GM19351 (cell line): ENCODE data around the gene MED16.

Source experiments
- ATAC-seq: cut with Tn5 transposase; IDR thresholded peaks from one replicate; pipeline ENCODE4 v1.9.1; 2021; ENCODE audit warnings: mild to moderate bottlenecking, moderate library complexity; ENCODE audit not compliant: unreplicated experiment

MED16 gene, protein sequence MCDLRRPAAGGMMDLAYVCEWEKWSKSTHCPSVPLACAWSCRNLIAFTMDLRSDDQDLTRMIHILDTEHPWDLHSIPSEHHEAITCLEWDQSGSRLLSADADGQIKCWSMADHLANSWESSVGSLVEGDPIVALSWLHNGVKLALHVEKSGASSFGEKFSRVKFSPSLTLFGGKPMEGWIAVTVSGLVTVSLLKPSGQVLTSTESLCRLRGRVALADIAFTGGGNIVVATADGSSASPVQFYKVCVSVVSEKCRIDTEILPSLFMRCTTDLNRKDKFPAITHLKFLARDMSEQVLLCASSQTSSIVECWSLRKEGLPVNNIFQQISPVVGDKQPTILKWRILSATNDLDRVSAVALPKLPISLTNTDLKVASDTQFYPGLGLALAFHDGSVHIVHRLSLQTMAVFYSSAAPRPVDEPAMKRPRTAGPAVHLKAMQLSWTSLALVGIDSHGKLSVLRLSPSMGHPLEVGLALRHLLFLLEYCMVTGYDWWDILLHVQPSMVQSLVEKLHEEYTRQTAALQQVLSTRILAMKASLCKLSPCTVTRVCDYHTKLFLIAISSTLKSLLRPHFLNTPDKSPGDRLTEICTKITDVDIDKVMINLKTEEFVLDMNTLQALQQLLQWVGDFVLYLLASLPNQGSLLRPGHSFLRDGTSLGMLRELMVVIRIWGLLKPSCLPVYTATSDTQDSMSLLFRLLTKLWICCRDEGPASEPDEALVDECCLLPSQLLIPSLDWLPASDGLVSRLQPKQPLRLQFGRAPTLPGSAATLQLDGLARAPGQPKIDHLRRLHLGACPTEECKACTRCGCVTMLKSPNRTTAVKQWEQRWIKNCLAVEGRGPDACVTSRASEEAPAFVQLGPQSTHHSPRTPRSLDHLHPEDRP

DNA sequence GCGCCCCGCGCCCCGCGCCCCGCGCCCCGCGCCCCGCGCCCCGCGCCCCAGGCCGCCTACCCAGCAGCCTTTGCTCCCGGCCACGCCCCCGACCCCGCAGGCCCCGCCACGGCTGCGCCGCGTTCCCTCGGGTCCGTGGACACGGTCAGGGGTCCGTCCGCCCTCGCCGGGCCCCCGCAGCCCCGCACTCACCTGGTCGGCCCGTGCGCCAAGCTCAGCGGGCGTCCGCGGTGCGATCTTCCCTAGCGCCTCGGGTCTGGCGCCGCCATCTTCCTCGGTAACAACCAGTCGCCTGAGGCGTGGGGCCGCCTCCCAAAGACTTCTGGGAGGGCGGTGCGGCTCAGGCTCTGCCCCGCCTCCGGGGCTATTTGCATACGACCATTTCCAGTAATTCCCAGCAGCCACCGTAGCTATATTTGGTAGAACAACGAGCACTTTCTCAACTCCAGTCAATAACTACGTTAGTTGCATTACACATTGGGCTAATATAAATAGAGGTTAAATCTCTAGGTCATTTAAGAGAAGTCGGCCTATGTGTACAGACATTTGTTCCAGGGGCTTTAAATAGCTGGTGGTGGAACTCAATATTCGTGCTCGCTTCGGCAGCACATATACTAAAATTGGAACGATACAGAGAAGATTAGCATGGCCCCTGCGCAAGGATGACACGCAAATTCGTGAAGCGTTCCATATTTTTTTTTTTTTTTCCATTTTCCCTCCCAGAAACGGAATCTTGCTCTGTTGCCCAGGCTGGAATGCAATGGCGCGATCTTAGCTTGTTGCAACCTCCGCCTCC is at the start of gene MED16, which contains the start of gene RNU6-9:
TSS of gene MED16 (minus strand) at position 294 of the 796 bp plus-strand sequence. CDS start 2,056 bp downstream, outside the sequence.
TSS of gene RNU6-9 (plus strand) at position 591 of the 796 bp plus-strand sequence.
- ATAC-seq = peak; percentile 85

DNA sequence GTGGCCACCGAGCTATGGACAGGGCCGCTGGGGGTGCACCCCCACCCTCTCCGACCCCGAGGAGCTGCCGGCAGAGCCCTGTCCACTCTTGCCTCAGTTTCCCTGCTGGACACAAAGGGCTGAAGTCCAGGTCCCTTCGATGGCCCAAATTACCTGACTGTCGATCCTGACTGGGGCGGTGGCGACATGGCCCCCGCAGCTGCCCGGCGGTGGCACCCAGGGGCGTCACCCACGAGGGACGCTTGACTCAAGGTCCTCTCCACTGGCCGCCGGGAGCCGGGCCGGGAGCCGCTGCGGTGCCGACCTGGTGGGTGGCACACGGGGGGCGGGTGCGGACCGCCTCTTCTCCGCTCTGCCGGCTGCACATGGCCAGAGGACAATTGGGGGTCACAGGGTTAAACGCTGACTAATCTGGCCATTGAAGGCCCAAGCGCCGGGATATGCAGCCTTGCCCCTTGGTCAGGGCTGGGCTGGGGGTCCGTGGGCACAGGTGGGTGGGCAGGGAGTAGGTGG is 49.2 kb upstream of the MED16 start:
- ATAC-seq = no peak

DNA sequence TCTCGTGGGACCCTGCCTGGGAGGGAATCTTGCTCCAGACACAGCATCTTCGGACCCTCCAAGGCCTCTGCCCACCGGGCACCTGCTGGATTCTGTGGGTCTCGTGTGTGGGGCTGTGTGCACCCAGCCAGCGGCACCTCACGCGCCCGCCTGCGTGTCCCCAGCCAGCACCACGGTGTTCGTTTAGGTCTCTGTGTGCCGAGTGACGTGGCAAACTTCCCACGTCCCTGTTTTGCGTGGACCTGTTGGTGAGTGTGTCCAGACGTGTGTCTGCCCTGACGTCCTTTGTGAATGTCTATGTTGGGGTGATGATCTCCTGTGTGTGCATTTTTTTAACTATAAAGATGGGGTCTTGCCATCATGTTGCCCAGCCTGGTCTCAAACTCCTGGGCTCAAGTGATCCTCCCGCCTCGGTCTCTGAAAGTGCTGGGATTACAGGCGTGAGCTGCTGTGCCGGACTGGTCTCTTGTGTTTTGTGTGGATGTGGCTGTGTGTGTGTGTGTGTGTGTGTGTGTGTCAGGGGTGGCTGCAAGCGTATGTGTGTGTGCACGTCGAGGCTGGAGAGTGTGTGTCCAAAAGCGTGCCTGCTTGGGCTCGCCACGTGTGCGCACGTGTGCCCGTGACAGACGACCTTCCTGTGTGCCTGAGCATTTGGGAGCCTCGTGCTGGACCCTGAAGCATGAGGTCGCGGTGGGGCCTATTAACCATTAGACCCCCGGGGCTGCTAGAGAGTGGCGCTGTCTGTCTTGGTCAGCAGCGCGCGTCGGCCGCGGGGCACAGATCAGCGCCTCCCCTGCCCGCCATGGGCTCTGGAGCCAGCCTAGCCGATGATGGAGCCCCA is 48.5 kb upstream of the MED16 start:
- ATAC-seq = no peak

DNA sequence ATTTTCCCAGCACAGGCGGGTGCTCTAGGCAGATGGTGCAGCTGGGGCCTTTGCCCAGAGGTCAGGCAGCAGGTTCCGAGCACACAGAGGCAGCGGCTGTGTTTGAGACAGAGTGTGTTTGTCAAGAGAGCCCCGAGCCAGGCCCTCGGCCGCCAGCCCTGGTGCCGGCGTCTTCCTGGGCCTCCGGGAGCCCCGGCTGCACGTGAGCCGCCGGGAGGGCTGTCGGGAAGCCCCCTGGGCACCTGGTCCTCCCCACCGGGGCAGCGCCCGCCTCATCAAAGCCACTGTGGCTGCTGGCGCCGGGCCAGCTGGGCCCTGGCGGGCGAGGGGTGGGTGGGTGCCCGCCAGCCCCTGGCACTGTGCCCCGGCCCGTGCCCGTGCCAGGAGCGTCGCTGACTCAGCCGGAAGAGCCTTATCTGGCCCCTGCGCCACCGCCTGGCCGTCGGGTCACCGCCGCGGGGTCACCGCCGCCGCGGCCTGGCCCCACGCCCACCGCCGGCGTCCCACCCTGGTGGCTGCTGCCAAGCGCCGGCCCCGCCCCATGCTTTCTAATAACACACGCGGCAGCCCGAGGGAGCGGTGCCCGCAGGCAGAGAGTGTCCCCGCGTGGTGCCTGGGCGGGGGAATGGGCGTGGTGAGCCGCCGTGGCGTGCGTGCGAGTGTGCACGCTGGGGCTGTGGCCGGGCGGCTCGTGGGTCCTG is 47.8 kb upstream of the MED16 start:
- ATAC-seq = no peak

DNA sequence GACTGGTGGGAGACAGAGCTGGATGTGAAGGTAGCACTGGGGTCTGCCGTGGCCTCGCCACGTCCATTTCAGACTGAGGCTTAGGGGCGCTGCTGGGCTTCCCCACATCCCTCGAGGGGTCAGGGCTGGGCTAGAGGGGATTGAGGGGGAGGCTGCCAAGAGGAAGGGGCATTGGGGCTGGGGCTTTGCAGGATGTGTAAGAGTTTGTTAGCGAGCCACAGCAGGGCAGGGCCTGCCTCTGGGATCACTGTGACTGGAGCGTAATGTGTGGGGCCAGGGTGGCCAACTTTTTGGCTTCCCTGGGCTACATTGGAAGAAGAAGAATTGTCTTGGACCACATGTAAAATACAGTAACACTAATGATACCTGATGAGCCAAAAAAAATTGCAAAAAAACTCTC is 46.9 kb upstream of the MED16 start:
- ATAC-seq = no peak

DNA sequence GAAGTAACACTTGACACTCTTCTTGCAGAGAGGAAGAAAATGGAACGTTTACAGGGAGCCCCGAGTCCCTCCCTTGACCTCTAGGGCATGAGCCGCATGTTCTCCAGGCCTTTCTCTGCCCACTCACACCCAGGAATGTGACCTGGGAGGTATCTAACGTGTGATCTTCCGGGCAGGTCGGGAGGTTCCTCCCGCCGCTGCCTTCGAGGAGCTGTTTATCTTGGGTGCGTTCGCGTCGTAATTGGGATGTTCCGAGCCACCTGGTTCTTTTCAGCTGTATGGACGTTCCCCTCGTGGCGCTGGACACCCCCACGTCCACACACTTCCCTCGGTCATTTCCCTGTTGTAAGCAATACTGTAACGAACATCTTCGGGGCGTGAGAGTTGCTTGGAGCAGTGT is 46.5 kb upstream of the MED16 start:
- no peak for ATAC-seq

DNA sequence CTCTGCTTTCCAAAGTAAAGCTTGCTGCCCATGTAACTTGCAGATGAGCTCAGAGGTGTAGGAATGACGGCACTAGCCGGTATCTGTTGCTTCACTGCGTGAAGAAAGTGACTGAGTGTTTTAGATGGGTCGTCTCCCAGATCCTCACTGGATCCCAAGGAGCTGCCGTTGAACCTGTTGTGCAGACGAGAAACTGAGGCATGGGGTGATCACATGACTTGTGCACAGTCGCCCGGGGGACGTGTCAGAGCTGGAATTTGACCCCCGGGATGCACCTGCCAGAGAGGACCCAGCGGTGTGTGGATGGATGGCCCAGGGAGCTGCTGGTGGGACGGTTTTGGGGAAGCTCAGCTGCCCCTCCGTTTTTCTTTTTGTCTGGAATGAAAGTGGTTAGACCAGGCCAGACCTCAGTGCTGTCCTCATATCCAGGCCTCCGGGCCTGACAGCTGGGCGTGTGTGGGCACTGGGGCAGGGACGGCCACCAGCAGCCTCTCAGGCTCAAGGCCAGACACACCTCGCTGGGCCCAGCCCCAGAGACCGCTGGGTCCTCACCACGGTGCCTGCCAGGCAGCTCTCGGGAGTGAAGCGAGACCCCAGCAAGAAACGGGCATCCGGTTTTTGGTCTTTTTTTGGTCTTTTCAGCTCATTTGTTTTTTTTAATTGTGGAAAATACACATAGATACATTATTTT is 45.4 kb upstream of the MED16 start:
- ATAC-seq = no peak

DNA sequence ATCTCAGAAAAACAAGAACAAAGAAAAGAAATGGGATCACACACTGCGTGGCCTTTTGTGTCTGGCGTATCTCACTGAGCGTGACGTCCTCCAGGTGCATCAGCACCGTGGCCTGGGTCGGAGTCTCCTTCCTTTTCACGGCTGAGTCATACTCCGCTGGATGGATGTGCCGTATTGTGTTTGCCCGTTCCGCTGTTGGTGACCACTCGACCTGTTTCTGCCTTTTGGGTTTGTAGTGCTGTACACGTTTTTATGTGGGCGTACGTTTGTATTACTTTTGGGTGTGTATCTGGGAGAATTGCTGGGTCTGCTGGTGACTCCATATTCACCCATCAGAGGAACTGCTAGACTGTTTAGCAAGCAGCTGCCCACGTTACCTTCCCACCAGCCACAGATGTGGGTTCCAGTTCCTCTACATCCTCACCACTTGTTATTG is 44.3 kb upstream of the MED16 start:
- ATAC-seq = no peak

DNA sequence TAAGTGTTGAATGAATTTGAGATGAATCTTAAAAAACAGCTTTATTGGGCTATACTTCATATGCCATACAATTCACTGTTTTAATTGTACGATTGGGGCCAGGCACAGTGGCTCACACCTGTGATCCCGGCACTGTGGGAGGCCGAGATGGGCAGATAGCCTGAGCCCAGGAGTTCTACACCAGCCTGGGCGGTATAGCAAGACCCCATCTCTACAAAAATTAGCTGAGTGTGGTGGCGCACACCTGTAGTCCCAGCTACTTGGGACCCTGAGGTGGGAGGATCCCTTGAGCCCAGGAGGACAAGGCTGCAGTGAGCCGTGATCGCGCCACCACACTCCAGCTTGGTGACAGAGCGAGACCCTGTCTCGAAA is 43.2 kb upstream of the MED16 start:
- no peak for ATAC-seq

DNA sequence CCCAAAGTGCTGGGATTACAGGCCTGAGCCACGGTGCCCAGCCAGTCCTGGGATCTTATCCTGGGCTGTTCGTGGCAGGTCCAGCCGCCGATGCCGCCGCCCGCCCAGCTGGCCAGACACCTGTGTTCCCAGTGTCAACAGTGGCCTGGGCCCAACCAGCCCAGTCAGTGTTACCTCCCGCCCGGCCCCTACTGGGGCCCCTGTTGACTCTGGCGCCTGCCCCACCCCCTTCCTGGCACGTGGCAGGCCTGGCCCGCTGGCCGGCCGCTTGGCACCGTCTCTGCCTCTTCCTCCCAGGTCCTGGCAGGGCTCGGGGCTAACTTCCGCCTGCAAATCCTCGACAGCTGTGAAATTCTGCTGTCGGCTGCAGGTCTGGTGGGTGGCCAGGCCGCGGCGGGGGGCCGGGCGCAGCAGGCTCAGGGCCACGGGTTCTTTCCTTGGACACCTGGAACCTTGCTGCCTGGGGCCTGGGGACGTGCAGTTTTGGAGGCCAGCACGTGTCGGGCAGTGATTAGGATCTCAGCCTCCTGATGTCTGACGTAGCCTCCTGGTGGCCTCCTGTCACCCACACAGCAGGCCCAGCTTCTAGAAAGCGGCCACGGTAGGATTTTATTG is 42.0 kb upstream of the MED16 start:
- ATAC-seq = no peak

DNA sequence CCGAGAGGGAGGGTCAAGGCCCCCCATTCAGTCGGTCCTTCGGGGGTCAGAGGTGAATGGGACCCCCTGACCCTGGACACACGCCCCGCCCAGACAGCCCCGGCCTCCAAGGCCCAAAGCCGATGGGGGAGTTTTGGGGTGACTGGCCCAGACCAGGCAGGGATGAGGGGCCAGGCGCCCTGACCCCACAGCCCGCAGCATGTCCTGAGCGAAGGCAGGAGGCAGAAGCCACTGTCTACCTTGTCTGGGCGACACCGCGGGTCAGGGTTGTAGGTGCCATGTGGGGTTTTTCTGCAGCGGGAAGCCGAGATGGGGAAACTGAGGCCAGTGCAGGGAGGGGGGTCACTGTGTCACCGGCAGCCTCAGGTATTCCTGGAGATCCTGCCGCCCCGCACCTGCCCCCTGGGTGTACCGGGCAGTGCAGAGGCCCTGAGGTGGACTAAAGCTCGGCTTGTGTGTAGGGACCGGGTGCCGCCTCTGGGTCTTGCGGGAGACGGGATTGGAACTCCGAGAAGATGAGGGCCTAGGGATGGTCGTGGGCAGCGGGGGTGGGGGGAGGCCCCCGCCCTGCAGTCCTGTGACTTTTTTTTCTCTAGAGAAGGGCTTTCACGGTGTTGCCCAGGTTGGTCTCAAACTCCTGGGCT is 41.3 kb upstream of the MED16 start:
- no peak for ATAC-seq

DNA sequence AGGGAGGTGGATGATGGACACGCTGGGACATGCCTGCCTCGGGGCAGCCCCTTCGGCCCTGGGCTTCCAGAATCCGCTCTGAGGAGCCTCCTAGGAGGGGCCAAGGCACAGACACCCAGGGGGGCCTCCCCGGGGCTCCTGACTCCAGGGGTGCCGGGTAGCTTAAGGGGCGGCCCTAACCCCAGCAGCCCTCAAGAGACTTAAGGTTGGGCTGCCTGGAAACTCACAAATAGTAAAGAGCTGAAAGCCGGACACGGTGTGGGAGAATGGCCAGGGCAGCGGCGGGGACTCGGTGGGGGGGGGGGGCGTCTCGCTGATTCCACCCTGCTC is 40.5 kb upstream of the MED16 start:
- ATAC-seq = no peak

DNA sequence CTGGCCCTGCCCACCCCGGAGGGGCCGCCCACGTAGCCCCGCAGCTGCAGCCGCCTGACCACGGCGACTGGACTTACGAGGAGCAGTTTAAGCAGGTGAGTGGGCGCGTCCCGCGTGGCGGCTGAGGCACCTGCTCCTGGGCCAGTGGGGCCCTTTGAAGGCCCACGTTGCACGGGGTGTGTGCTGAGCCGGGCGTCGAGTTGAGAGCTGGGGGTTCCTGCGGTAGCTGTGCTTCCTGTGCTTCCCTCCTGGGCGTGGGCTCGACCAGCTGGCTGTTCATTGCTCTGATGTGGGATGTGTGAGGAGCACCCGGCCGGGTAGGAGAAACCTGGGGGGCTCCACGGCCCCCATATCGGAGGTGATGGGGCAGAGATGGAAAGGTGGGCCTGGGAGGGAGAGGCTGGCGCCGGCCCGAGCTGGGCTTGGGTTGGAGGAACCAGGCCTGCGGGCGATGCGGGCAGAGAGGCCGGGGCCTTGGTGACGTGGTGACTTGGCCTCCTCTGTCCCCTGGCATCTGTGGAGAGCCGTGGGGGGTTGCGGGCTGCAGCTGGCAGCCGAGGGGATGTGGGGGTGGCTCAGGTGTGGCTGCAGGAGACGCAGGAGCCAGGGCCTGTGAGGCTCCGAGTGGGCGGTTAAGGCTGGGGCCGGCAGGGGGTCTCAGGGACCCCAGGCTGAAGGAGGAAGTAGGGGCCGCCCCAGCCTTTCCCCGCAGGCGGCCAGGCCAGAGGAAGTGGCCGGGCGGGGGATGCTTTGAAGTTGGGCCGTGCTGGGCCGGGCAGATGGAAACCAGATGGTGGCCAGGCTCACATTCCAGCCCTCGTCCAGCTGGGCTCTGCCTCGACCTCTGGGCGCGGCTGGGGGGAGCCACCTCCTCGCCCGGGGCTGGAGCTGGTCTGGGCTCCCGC is 39.9 kb upstream of the MED16 start:
- ATAC-seq = no peak

DNA sequence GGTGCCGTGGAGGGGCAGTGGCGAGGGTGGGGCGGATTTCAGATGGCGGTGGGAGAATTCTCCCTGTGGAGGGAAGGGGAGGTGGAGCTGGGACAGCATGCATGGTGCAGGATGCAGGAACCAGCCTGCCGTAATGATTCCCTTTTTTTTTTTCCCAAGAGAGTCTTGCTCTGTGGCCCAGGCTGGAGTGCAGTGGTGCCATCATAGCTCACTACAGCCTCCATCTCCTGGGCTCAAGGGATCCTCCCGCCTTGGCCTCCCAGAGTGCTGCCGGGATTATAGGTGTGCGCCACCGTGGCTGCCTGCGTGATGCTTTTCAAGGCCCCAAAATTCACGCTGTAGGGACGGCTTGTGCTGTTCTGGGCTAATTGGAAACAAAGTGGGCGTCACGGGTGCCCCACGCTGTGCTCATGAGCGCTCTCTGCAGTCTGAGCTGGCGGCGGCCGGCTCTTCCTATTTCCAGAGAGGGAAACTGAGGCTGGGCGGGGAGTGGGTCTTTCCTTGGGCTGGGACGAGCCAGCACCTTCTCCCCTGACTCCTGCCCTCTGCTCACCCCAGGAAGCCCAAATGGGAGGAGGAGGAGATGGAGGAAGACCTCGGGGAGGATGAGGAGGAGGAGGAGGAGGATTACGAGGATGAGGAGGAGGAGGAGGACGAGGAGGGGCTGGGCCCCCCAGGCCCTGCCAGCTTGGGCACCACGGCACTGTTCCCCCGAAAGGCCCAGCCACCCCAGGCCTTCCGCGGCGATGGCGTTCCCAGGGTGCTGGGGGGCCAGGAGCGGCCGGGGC is 39.1 kb upstream of the MED16 start:
- no peak for ATAC-seq

DNA sequence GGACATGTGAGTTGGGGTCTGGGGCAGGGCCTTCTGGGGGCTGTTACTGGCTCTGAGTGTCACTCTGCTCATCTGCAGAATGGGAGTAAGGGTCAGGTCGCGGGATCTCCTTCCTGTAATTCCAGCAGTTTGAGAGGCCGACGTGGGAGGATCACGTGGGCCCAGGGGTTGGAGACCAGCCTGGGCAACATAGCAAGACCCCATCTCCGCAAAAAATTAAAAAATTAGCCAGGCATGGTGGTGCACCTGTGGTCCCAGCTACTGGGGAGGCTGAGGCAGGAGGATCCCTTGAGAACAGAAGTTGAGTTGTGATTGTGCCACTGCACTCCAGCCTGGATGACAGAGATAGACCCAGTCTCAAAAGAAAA is 36.9 kb upstream of the MED16 start:
- ATAC-seq = no peak

DNA sequence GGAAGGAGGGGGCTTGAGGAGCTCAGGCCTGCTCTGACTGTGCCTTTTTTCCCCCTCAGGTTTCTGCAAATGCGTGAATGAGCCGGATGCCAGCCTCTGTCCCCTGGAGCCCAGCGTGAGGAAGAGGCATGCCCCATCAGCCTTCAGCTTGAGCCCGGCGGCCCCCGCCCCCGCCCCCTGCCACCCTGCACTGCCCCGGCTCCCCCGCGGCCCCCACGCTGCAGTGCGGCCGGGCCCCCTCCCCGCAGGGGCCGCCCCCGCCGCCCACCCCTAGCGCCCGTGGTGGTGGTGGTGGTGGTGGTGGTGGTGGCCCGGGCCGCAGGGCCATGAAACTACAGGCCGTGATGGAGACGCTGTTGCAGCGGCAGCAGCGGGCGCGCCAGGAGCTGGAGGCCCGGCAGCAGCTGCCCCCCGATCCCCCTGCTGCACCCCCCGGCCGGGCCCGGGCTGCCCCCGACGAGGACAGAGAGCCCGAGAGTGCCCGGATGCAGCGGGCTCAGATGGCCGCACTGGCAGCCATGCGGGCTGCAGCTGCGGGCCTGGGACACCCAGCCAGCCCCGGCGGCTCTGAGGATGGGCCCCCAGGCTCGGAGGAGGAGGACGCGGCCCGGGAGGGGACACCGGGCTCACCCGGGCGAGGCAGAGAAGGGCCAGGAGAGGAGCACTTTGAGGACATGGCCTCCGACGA is 36.4 kb upstream of the MED16 start:
- no peak for ATAC-seq
